Lower lobe of right lung (tissue), 2 donors: Measurements from ENCODE around the gene OLFML3. TPM values are rescaled to one million over a fixed set of nuclear protein-coding genes. Genes with fewer than 3 reads are reported as not detected.
"Not testable (repeated sequence)": the region's sequence is repeated elsewhere in the genome, so short reads cannot be mapped to it uniquely, and the experiment has no call there.

Experiments
- ATAC-seq, 2 donors: fragments of 200-7000 bp; cut with Tn5 transposase; one replicate each; pipeline ENCODE4 v1.9.1; 2020 to 2022; ENCODE audit warnings: mild to moderate bottlenecking in 2 of 2, moderate library complexity in 2 of 2
- DNase-seq: peaks from one replicate; pipeline ENCODE4 v3.0.0-alpha.2; 2020
- H3K27ac ChIP-seq: fragments of 200-600 bp; one replicate; pipeline ENCODE4 v1.8.0; 2022
- H3K27me3 ChIP-seq: fragments of 200-600 bp; one replicate; pipeline ENCODE4 v1.8.0; 2022; ENCODE audit warnings: low read depth
- H3K36me3 ChIP-seq: fragments of 200-600 bp; one replicate; pipeline ENCODE4 v1.8.0; 2022; ENCODE audit warnings: mild to moderate bottlenecking
- H3K4me1 ChIP-seq: fragments of 200-600 bp; one replicate; pipeline ENCODE4 v1.8.0; 2022
- H3K4me3 ChIP-seq: fragments of 200-600 bp; one replicate; pipeline ENCODE4 v1.8.0; 2022; ENCODE audit warnings: mild to moderate bottlenecking
- H3K9me3 ChIP-seq: fragments of 200-600 bp; one replicate; pipeline ENCODE4 v1.8.0; 2022
- CTCF ChIP-seq: fragments of 200-600 bp; IDR thresholded peaks from one replicate; pipeline ENCODE4 v1.8.0; 2022; ENCODE audit warnings: antibody characterized with exemption, mild to moderate bottlenecking
- intact Hi-C: fragments of 100-400 bp; cut with DNase I; formaldehyde crosslinking; loops from one replicate; pipeline ENCODE4 v1.11.0; 2022
- total RNA-seq: library from RNA; stranded (reverse); fragmentation: NEBNext Ultra II Directional; extraction: Animal tissue kit (Norgen Biotek cat#: 25700); gene quantifications from one replicate; pipeline ENCODE4 v1.2.1, GENCODE V29; 2021
- donor health status: DM: no; HTN: yes; CAD: no; lungs with severe emphysema.

OLFML3 gene
- total RNA-seq, 1 donor from 2014 or later: 38.9 TPM

- Histone ChIP-seq H3K27ac (no peak overlapping the region), H3K36me3 (no peaks in the 10 kb centered on the region), H3K27me3 (no peaks in the 10 kb centered on the region), H3K4me1 (no peaks in the 10 kb centered on the region), H3K4me3 (no peak overlapping the region), H3K9me3 (no peaks in the 10 kb centered on the region)
- intact Hi-C loops: no loop called here
- DNase-seq: no peak
- ATAC-seq: no peak
- no peak for TF ChIP-seq CTCF
Observed at GRCh38 chr1:114010433-114011184, 31.3 kb downstream of the OLFML3 start.

GRCh38 chr1:114011796-114012195, 32.5 kb downstream of the OLFML3 start:
- no peak overlapping the region for H3K27ac ChIP-seq
- no peaks in the 10 kb centered on the region for H3K9me3 ChIP-seq
- no peaks in the 10 kb centered on the region for H3K4me1 ChIP-seq
- H3K4me3 ChIP-seq: no peak overlapping the region
- no peaks in the 10 kb centered on the region for H3K27me3 ChIP-seq
- intact Hi-C loops: no loop called here
- no peak for DNase-seq
- ATAC-seq: no peak
- no peak for TF ChIP-seq CTCF
- H3K36me3 ChIP-seq: no peaks in the 10 kb centered on the region

- ATAC-seq: no peak
Observed at GRCh38 chr1:114015075-114015474, 35.8 kb downstream of the OLFML3 start.

GRCh38 chr1:114019724-114020123, 40.5 kb downstream of the OLFML3 start:
- intact Hi-C loops, ATAC-seq, H3K4me3 ChIP-seq, H3K27me3 ChIP-seq, H3K36me3 ChIP-seq, H3K9me3 ChIP-seq, DNase-seq, H3K4me1 ChIP-seq, H3K27ac ChIP-seq: not testable (repeated sequence)

More at GRCh38 chr1:114015075-114015474, 35.8 kb downstream of the OLFML3 start:
- Histone ChIP-seq H3K4me3 (no peak overlapping the region), H3K36me3 (no peaks in the 10 kb centered on the region), H3K27ac (no peak overlapping the region), H3K4me1 (no peaks in the 10 kb centered on the region), H3K9me3 (no peaks in the 10 kb centered on the region), H3K27me3 (no peaks in the 10 kb centered on the region)
- intact Hi-C loops: no loop called here
- no peak for DNase-seq
- TF ChIP-seq CTCF: no peak

GRCh38 chr1:114021665-114022099, 42.4 kb downstream of the OLFML3 start:
- no peaks in the 10 kb centered on the region for H3K9me3 ChIP-seq
- intact Hi-C loops: no loop called here
- no peak for ATAC-seq
- no peak overlapping the region for H3K4me3 ChIP-seq
- H3K27me3 ChIP-seq: no peaks in the 10 kb centered on the region
- no peaks in the 10 kb centered on the region for H3K36me3 ChIP-seq
- DNase-seq: no peak
- H3K27ac ChIP-seq: no peak overlapping the region
- H3K4me1 ChIP-seq: no peaks in the 10 kb centered on the region
- TF ChIP-seq CTCF: no peak

GRCh38 chr1:114022877-114023276, 43.6 kb downstream of the OLFML3 start:
- no peak overlapping the region for H3K27ac ChIP-seq
- H3K4me3 ChIP-seq: no peak overlapping the region
- H3K9me3 ChIP-seq: no peaks in the 10 kb centered on the region
- DNase-seq: no peak
- ATAC-seq: no peak
- no peaks in the 10 kb centered on the region for H3K36me3 ChIP-seq
- intact Hi-C loops: no loop called here
- TF ChIP-seq CTCF: no peak
- no peaks in the 10 kb centered on the region for H3K27me3 ChIP-seq
- H3K4me1 ChIP-seq: no peaks in the 10 kb centered on the region
